NCI-H774 (cell line): Measurements from ENCODE around the gene AKR7A3.
"Not testable (repeated sequence)": the region's sequence is repeated elsewhere in the genome, so short reads cannot be mapped to it uniquely, and the experiment has no call there.

ENCODE experiments used
- DNase-seq: peaks from one replicate; lab custom pipeline; 2025; lab: John Stamatoyannopoulos, UW

AKR7A3 gene

DNA sequence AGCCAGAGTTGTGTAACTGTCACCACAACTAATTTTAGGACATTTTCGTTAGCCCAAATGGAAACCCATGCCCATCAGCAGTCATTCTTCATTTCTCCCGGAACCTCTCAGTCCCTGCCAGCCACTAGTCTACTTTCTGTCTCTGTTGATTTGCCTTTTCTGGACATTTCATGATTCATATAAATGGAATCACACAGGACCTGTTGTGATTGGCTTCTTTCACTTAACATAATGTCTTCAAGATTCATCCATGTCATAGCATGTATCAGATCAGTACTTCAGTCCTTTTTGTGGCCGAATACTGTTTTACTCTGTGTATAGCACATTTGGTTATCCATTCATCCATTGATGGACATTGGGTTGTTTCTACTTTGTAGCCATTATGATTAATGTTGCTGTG is 30.6 kb upstream of the AKR7A3 start:
- no peak for DNase-seq

DNA sequence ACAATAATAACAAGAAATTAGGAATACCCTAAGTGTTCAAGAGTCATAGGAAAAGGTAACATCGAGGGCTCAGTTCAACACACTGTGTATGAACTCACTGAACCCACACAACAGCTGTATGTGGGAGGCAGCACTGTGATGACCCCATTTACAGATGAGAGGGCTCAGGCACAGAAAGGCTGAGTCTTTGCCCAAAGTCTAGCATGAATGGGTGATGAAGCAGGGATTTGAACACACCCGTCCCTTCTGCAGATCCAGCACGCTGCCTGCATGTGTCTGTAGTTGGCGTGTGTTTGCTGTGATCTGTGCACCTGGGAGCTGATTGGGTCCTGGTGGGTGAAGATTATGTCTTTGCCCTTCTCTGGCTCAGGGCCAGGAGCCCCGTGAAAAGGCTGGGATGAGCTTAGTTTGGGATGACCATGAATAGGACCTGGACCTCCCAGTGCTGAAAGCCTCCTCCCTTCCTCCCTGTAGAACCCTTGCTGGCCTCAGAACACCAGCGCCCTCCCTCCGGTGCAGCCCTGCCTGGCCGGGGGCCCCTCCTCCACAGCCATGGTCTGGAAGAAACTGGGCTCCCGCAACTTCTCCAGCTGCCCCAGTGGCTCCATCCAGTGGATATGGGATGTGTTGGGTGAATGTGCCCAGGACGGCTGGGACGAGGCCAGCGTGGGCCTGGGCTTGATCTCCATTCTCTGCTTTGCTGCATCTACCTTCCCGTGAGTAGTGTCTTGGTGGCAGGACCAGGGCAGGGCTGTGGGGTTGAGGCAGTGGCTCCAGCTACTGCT is 28.7 kb upstream of the AKR7A3 start:
- DNase-seq = no peak

DNA sequence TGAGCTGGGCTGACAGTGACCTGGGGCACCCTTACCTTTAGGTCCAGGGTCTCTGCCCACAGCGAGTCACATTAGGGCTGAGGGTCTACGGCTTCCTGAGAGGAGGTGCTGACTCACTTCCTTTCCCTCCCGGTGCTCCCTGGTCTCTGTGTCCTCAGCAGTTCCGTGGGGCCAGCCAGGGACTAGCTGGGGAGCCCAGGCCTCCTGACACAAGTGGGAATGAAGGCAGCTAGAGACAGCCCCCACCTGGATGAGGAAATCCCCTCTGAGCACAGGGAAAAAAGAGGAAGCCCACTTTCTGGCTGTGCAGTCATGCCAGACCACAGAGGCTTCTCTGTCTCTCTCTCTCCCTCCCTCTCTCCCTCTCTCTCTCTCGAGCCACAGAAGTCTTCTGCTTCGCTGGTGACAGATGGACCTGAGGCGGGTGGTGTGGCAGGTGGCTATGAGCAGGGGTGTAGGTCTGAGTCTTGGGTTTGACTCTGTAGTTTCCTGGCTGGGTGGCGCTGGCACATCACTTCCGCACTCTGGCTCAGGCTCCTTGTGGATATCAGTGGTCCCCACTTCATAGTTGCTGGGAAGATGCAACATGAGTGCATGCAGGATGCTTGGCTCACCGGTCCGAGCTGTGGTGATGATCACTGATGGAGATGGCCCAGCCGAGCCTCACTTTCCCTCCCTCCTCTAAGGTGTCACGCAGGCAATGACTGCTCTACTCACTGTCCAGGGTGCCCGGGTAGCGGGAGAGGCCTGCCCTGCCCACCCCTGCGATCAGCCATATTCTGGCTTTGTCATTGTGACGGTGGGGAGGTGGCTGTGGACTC is 27.0 kb upstream of the AKR7A3 start:
- DNase-seq = no peak

DNA sequence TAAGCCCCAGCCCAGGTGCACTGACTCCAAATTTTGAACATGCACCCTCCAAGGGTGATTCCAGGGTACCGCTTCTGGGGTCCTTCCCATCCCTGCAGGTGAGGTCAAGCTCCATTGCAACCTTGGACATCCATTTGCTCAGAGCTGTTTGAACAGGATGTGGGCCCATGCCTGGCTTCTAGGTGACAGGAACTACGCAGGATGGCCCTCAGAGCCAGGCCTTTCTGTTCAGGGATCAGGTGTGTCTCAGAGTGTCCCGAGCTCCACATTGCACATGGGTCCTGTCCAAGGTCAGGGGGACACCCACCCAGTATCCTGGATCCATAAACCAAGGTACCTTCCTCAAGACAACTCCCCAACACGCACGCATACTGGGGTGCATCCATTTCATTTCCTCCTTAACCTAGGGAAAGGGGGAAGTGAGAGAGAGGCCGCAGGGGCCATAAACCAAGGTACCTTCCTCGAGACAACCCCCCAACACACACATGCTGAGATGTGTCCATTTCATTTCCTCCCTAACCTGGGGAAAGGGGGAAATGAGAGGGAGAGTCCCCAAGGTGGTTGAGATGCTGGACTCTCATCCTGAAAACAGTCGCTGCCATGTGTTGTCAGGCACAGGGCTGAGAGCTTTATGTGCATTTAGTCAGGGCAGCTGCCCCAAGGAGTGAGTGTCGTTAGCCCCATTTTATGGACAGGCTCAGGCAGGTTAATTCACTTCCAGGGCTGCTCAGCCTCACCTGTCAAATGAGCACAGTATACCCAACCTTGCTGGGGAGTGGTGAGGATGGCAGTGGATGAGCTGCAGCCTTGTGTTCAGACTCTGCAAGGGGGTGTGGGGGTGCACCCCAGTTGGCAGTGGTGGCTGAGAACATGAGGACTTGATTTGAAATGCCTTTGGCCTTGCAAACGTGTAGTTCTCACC is 25.7 kb upstream of the AKR7A3 start:
- DNase-seq = no peak

DNA sequence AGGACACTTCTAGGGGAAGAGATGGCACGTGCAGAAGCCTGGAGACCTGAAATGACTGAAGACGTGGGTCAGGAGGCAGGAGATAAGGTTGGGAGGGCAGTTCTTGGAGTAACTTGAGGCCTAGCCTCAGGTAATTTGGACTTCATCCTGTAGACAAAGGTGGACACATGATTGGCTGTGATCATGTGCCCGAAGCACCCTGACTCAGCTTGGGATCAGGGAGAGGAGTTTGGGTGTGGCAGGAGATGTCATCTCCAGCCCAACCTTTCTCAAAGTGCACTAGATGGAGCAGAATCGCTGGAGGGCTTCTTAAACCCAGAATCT is 25.0 kb upstream of the AKR7A3 start:
- DNase-seq = no peak

DNA sequence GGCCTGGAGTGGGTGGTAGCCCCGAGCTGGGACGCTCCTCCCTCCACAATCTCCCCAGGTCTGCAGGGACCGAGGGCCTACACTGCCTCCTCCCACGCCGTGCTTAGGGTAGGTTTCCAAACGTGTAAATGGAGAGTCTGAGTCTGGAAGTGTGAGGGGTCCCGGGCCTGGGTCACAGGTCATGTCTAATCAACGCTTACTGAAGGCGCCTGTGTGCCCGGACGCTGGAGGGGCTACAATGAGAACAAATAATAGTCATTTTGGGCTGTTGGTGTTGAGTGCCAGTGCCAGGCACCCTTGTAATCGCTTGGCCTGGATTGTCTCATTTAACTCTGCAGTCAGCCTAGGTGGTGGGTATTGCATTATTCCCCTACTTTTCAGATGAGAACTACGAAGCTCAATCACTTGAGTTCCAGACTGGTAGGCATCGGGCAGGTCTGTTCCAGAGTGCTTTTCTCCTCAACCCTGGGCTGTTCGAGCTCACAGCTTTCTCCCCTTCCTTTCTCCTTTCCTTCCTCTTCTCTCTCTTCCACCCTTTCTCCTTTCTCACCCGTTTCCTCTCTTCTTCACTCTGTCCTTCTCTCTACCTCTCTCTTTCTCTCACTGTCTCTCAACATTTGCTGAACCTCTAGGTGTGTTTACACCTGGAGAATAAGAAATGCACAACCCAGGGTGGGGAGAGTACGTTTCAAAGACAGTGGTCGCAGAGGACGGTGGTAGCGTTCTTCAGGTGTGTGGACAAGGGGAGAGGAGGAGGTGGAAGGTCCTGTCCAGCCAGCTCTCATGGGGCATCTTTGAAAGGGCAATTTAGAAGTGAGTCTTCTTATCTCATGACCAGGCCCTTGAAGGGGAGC is 24.4 kb upstream of the AKR7A3 start:
- no peak for DNase-seq

DNA sequence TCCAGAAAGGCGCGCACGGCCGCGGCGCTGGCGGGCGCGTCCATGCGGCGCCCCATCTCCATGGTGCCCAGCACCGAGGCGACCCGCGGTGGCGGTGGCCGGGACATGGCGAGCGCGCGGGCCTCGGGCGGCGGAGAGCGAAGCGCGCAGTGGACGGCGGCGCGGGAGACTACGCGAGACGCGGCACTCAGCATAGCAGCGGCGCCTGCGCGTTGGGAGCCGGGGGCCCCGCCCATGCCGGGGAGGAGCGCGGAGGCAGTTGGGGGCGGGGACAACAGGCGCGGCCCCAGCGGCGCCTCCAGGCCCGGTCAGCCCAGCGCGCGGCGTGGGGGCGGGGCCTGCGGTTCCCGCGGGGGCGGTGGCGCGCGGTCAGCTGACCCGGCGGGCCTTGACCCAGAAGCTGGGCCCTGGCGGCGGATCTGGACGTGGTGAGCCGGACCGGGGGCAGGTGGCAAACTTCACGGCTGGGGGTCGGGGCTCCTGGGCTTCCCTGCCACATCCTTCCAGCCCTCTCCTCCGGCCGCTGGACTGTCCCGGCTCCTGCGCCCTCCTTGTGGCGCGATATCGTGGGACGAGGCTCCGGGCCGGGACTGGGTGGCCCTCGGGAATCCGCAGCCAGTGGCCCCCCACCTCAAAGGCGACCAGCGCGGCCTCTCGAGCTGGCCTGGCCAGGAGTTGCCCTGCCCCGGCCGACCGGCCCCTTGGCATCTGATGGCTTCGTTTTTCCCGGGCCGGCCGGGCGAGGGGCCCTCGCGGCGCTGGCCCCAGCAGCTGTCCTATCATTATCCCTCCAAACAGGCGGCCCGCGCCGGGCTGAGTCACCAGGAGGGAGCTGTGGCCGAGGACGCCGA is 23.6 kb upstream of the AKR7A3 start, which contains the start of the genes AKR7A2 and SLC66A1:
Gene AKR7A2 (minus strand): TSS at position 214 of the 851 bp plus-strand sequence. CDS start 20 bp downstream, at position 194.
Gene SLC66A1 (plus strand): TSS at position 396 of the 851 bp plus-strand sequence. CDS start 5,352 bp downstream, outside the sequence.
- DNase-seq = peak; percentile 75

DNA sequence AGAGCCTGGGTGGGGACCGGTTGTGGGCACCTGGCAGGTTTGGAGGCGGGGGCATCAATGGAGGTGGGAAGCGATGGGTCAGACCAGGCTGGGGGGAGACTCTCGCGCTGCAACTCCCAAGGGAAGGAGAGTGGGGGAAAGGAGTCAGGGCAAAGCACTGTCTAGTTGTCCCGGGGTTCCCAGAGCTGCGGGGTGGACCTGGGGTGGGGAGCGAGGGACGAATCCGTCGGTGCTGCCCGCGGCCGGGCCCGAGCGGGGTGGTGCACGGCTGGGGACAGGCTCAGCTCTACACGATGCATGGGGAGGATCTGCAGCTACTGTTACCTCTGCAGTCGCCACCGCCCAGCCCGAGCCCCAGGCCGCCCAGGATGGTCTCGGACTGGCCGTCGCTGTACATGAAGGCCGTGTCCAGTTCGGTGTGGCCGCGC is 22.9 kb upstream of the AKR7A3 start:
- no peak for DNase-seq

DNA sequence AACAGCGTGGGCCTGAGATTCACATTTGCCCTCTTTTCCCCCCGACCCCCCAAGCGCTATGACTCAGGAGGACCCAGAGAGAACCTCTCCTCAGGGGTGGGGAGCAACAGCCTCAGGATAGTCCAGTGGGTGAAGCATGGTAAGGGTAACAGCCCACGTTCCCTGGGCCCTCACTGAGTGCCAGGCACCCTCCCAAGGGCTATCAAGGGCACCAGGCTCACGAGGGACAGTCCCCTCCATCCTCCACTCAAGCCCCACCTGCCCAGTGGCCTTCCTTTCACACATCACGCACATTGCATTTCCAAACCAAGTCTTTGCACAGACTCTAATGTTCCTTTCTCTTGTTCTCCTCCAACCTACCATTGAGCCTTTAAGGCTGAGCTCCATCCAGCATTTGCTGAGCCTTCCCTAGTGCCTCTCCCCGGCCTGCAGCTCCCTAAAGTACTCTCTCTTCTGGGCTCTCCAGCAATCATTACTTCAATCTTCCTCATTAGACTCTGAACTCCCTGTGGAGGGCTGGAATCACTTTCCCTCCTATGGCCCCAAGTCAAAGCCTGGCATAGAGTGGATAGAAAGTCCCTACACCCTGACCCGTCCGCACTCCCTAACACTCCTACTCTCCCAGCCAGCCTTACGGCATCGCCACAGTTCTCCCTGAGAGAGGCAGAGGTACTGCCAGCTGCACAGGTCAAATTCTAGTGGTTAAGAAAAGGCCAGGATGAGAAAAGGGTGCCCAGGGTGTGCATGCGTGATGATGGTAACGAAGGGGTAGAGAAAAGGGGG is 22.3 kb upstream of the AKR7A3 start:
- DNase-seq = no peak

DNA sequence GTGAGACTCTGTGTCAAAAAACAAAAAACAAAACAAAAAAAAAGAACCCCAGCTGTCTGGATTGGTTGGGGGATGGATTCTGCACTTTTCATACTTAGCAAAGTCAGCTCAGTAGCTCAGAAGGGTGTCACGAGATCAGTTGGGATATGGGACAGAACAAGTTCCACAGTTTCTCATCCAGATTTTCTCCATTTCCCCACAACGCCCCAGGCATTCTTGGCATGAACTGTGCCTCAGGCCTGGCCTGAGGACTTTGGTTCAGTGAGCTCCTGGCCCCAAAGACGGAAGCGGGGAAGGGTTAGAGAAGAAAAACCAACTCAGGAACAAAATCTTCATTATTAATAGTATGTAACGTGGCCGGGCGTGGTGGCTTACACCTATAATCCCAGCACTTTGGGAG is 21.5 kb upstream of the AKR7A3 start:
- DNase-seq = no peak

DNA sequence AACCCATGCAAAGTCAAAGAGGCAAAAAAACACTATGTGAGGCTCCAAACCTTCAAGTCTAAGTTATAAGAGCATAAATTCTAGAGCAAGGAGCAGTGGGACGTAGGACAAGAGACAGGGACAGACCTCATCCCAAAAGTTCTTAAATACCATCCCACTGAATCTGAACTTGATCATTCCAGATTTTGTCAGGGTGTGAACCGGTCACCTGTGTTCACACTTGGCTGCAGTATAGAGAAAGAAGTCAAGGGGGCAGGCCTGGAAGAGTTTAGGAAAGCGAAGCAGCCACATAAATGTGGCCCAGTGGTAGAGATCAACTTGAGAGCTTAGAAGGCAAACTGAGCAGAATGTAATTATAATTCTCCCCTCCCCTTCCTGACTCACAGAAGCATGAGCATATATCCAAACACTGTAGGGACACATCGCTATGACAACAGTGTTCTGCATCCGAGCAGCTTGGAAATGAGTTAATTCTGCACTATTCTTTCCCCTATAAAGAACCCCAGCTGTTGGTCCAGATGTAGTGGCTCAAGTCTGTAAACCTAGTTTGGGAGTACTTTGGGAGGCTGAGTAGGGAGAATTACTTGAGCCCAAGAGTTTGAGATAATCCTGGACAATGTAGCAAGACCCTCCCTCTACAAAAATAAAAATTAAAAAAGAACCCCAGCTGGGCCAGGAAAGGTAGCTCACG is 20.7 kb upstream of the AKR7A3 start:
- no peak for DNase-seq

DNA sequence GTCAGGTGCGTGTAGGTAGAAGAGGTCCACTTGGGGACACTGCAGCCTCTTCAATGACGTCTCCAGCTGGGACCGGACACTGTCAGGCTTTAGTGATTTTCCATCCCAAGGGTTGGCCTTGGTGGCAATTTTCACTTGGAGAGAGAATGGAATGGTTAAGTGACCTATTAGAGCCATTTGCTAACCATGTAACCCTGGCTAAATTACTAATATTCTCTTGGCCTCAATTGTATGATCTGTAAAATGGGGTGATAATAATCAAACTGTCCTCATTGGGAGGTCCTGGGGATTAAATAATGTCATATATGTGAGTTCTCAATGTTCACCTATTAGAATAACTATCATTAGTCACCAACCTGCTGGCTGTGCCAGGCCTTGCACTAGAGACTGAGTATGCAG is 19.9 kb upstream of the AKR7A3 start:
- DNase-seq = no peak

DNA sequence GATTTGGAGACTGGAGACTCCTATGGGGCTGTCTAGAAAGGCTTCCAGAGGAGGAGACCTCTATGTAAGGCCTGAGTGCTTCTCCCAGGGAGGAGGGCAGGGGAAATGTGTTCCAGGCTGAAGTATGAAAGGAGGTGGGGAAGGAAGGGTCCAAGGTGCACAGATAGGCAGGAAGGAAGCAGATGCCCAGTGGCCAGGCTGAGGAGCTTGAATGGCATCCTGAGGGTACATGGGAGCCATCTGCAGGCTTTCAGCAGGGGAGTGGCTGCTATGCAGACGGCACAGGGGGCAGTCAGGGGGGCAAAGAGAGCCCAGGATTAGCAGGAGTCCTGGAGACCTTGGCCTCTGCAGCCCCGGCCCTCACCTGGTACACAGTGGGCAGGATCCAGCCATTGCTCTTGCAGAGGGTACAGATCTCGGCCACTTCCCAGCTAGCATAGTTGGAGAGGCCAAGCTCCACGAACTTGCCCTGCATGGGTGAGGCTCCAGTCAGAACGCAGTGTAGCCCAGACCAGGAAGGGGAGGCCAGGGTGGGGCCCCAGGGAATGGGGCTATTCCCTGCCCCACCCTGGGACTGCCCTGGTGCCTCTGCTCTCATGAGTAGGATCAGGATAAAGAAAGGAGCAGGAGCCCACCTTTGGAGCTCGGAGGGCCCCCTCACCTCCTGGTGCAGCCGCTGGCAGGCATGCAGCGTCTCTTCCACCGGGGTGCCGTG is 19.4 kb upstream of the AKR7A3 start:
- no peak for DNase-seq

DNA sequence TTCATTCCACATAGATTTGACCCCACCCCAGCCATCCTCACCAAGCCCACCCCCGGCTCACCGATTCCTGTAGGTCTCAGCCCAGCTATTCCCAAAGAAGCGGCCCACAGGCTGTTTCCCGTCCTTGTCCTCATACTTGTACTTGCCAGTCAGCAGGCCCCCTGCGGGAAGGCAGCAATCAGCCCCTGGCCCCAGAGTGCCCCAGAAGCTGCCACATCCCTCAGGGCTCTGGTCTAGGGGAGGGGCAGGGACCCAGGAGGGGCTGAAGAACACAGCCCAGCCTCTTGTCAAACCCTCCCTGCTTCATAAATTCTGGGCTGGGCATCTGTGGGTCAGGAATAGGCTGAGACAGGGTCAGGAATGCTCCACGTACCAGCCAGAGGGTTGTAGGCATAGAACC is 18.4 kb upstream of the AKR7A3 start:
- no peak for DNase-seq

DNA sequence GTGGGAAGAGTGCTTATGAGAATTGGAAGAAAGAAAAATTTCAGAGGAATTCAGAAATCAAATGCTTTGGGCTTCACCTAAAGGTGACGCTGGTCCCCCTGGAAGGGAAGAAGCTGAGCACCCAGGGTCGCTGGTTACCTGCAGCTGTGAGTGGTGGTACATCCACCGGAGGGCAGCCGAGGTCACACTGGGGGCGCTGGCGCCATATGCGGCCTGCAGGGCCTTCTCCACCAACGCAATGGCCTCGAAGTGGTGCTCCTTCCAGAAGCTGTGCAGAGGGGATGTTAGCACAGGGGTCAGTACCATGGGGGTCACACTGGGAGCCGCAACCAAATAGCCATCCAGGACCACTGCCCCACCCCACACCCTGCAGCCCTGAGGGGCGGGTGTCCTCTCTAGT is 17.3 kb upstream of the AKR7A3 start:
- DNase-seq = no peak

DNA sequence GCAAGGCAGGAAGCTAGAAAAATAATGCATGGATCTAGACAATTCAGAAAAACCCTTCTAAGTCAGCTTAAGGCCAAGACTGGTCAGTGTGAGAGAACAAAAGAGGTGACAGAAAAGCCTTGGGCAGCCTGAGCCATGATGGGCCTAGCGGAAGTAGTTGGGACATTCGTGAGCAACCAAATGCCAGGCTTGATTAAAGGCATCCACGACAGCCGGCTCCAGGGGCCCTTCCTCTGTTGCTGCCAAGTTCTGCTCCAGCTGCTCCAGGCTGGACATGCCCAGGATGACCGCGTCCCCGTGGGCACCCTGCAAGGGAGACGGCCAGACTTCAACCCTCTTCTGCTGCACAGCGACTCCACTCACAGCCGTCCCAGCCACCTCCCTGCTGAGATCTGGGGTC is 15.5 kb upstream of the AKR7A3 start:
- DNase-seq = not testable (repeated sequence)

DNA sequence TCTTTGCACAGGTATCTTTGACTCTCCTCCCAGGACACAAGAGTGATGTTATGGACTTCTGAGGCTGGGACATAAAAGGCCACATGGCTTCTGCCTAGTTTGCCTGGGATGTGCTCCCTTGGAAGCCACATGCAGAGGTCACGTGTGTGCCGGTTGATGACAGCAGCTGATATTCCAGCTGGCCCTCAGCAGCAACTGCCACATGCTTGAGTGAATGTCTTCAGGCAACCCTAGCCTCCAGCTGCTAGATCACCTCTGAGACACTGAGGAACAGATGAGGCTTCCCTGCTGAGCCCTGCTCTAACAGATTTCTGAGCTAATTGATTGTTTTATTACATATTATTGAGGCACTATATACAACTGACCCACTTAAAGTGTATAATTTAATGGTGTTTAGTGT is 11.6 kb upstream of the AKR7A3 start:
- DNase-seq = no peak

DNA sequence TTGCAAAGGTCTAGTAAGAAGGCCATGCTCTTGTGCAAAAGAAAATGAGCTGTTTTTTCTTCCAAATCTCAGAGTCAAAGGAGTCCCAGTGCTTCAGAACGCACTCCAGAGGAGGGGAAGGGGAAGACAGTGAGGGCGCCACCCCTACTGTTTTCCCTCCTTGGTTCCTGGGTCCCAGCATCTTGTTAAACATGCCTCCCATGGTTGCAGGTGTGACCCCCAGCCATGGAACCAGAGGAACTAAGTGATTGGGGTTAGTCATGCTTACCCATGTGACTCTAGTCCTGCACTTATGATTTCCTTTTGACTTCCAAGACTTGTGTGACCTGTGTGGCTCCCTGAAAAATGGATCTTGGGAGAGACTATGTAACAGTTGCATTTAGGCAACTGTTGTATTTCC is 6.1 kb upstream of the AKR7A3 start:
- DNase-seq = no peak
